ENCODE data around the gene KCNH2. TPM values are rescaled to one million over a fixed set of nuclear protein-coding genes. Genes with fewer than 3 reads are reported as not detected.

The KCNH2 gene
- total RNA-seq, 2 donors from 2014 or later, result 3.6 to 5.3 TPM

DNA sequence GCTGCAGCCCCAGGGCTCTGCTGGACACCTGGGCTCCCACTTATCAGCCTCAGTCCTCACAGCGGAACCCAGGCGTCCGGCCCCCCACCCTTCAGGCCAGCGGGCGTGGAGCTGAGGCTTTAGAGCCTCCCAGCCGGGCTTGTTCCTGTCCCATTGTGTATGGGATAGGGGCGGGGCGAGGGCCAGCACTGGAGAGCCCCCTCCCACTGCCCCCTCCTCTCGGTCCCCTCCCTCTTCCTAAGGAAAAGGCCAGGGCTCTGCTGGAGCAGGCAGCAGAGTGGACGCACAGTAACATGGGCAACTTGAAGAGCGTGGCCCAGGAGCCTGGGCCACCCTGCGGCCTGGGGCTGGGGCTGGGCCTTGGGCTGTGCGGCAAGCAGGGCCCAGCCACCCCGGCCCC lies 15.4 kb upstream of the KCNH2 start:
- H3K9me3 ChIP-seq, result peaks cover 0 to 9% (median 0%) of the 10 kb centered on the region in 3 donors
- DNase-seq (no peak), ATAC-seq (peak; percentile 41)
- no peaks in the 10 kb centered on the region for H3K4me1 ChIP-seq
- H3K27ac ChIP-seq, result peak overlapping the region in 2 of 4 donors; percentile 5 to 12
- WGBS, 2 donors, result 73% methylated on average over 10 of the region's 14 CpGs; no CpG with 5 or more reads in 1 of the 2 donors
- no peak overlapping the region for H3K4me3 ChIP-seq
- no peaks in the 10 kb centered on the region for H3K27me3 ChIP-seq
- intact Hi-C loops (cut with DNase I), result no loop called here
- TF ChIP-seq POLR2A (IDR thresholded peaks at IDR 0.05), result no peak
- TF ChIP-seq, protein P1, sequence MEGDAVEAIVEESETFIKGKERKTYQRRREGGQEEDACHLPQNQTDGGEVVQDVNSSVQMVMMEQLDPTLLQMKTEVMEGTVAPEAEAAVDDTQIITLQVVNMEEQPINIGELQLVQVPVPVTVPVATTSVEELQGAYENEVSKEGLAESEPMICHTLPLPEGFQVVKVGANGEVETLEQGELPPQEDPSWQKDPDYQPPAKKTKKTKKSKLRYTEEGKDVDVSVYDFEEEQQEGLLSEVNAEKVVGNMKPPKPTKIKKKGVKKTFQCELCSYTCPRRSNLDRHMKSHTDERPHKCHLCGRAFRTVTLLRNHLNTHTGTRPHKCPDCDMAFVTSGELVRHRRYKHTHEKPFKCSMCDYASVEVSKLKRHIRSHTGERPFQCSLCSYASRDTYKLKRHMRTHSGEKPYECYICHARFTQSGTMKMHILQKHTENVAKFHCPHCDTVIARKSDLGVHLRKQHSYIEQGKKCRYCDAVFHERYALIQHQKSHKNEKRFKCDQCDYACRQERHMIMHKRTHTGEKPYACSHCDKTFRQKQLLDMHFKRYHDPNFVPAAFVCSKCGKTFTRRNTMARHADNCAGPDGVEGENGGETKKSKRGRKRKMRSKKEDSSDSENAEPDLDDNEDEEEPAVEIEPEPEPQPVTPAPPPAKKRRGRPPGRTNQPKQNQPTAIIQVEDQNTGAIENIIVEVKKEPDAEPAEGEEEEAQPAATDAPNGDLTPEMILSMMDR (IDR thresholded peaks at IDR 0.05), result no peak
- H3K36me3 ChIP-seq (replicated peaks in 1 of 2; ENCODE audit: insufficient read depth in 1 of 2, low read depth in 2 of 2), result no peaks in the 10 kb centered on the region

DNA sequence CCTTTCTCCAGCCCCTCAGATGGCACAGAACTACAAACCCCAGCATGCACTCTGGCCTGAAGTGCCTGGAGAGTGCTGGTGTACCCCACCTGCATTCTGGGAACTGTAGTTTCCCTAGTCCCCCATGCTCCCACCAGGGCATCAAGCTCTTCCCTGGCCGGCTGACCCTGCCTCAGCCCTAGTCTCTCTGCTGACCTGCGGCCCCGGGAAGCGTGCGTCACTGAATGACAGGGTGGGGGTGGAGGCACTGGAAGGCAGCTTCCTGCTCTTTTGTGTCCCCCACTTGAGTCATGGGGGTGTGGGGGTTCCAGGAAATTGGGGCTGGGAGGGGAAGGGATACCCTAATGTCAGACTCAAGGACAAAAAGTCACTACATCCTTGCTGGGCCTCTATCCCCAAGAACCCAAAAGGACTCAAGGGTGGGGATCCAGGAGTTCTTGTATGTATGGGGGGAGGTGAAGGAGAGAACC lies 14.7 kb upstream of the KCNH2 start:
- Histone ChIP-seq H3K36me3 (replicated peaks in 1 of 2; ENCODE audit: insufficient read depth in 1 of 2, low read depth in 2 of 2) (no peaks in the 10 kb centered on the region), H3K9me3 (peaks cover 0 to 9% (median 0%) of the 10 kb centered on the region in 3 donors), H3K4me1 (no peaks in the 10 kb centered on the region), H3K4me3 (no peak overlapping the region), H3K27ac (peak overlapping the region in 2 of 4 donors; percentile 5 to 12), H3K27me3 (no peaks in the 10 kb centered on the region)
- ATAC-seq, result no peak
- no peak for DNase-seq
- intact Hi-C loops (cut with DNase I), result no loop called here
- 10 to 58% methylated on average over 2 to 5 of the region's 5 CpGs for WGBS, 2 donors
- TF ChIP-seq, protein P1 (IDR thresholded peaks at IDR 0.05), result no peak
- TF ChIP-seq POLR2A (IDR thresholded peaks at IDR 0.05), result no peak

DNA sequence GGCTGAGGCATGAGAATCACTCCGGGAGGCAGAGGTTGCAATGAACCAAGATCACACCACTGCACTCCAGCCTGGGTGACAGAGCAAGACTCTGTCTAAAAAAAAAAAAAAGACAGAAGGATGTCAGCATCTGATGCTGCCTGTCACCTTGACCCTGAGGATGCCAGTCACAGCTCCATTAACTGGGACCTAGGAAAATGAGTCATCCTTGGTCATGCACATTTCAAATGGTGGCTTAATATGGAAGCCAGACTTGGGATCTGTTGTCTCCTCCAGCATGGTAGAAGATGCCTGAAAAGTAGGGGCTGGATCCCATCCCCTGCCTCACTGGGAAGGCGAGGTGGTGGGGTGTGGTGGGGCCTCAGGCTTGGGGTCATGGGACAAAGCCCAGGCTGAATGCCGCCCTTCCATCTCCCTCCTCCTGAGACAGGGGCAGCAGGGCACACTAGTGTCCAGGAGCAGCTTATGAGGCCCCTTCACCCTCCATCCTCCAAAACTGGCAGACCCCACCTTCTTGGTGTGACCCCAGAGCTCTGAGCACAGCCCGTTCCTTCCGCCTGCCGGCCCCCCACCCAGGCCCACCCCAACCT lies 14.0 kb upstream of the KCNH2 start:
- ATAC-seq (no peak), DNase-seq (no peak)
- Histone ChIP-seq H3K36me3 (replicated peaks in 1 of 2; ENCODE audit: insufficient read depth in 1 of 2, low read depth in 2 of 2) (no peaks in the 10 kb centered on the region), H3K27me3 (no peaks in the 10 kb centered on the region), H3K4me3 (no peak overlapping the region), H3K27ac (no peak overlapping the region), H3K4me1 (no peaks in the 10 kb centered on the region), H3K9me3 (peaks cover 0 to 9% (median 0%) of the 10 kb centered on the region in 3 donors)
- WGBS, 2 donors, result 71 to 75% methylated on average over 6 of the region's 6 CpGs
- intact Hi-C loops (cut with DNase I), result no loop called here
- no peak for TF ChIP-seq POLR2A (IDR thresholded peaks at IDR 0.05)
- TF ChIP-seq, protein P1 (IDR thresholded peaks at IDR 0.05), result no peak

DNA sequence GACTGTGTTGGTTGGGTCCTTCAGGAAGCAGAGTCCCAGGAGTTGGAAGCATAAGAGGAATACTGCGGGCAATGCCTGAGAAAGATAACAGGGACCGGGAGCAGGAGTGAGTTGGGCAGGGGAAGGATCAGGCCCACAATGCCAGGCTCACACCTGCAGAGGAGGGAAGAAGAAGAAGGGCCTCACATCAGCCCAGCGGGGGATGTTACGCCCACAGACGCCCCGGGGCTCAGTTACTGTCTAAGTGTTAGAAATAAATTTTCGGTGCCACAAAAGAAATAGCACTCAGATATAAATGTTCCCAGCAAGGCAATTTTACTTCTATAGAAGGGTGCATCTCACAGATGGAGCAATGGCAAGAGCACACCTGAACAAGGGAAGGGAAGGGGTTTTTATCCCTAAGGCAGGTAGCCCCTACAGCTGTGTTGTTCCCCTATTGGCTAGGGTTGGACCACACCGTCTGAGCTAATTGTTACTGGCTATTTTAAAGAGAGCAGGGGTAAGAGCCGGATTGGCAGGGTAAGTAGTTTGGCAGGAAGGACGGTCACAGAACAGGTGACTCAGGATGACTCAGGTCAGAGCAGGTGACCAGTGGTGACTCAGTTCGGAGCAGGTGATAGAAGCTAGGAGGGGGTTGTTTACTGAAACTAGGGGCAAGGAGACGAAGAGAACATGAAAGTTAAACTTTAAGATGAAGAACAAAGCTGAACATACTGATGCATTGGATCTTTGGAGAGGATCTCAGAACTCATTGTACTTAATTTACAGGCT lies 12.5 kb upstream of the KCNH2 start, which contains the start of gene NOS3:
Gene NOS3 (plus strand): TSS at position 602 of the 771 bp plus-strand sequence. CDS start 2,787 bp downstream, outside the sequence.
- Histone ChIP-seq H3K36me3 (replicated peaks in 1 of 2; ENCODE audit: insufficient read depth in 1 of 2, low read depth in 2 of 2) (no peaks in the 10 kb centered on the region), H3K27me3 (no peaks in the 10 kb centered on the region), H3K9me3 (peaks cover 0 to 9% (median 0%) of the 10 kb centered on the region in 3 donors), H3K4me1 (no peaks in the 10 kb centered on the region), H3K4me3 (no peak within 1 kb of the TSS), H3K27ac (no peak within 1 kb of the TSS)
- no peak for ATAC-seq
- WGBS, 2 donors, result 71 to 82% methylated on average over 12 of the region's 12 CpGs
- TF ChIP-seq, protein P1 (IDR thresholded peaks at IDR 0.05), result no peak
- TF ChIP-seq POLR2A (IDR thresholded peaks at IDR 0.05), result no peak
- DNase-seq, result no peak
- intact Hi-C loops (cut with DNase I), result no loop called here

Measured in body of pancreas (tissue), 4 donors.